OCI-LY7 (cell line): ENCODE data around the gene SMO. TPM values are rescaled to one million over a fixed set of nuclear protein-coding genes. Genes with fewer than 3 reads are reported as not detected.

Experiments used
- BruUV-seq: library from RNA; stranded (reverse); fragments of 400-500 nt; replicated peaks from 2 replicates; lab custom pipeline; 2021; lab: Mats Ljungman, UMichigan
- CTCF ChIA-PET: fragments of 300-600 bp; sonication (Branson Sonifier 250); formaldehyde crosslinking; loops from one replicate; lab custom pipeline; 2022; ENCODE audit warnings: antibody characterized with exemption; ENCODE audit not compliant: unreplicated experiment; lab: Charles Lee
- POLR2A ChIA-PET: fragments of 300-600 bp; sonication (Branson Sonifier 250); formaldehyde crosslinking; loops from one replicate; lab custom pipeline; 2022; ENCODE audit warnings: antibody characterized with exemption; lab: Charles Lee
- DNase-seq: peaks from one replicate; pipeline ENCODE4 v3.0.0-alpha.2; 2015; ENCODE audit warnings: low spot score
- H2AFZ ChIP-seq: fragments of 200-600 bp; sonication (generic), shearing (Covaris generic); 2 replicates; pipeline ENCODE4 v1.6.1; 2014; ENCODE audit warnings: mild to moderate bottlenecking, antibody characterized with exemption, low read length, moderate library complexity
- H3K27ac ChIP-seq: fragments of 200-600 bp; sonication (generic); 2 replicates; pipeline ENCODE4 v1.5.1; 2014; ENCODE audit warnings: mixed run types, low read depth, mild to moderate bottlenecking, moderate library complexity, low read length, inconsistent platforms; ENCODE audit not compliant: poor library complexity, severe bottlenecking
- H3K36me3 ChIP-seq: fragments of 200-600 bp; sonication (generic); 2 replicates; pipeline ENCODE4 v1.6.1; 2014; ENCODE audit warnings: mild to moderate bottlenecking, antibody characterized with exemption, low read length, moderate library complexity, mixed read lengths; ENCODE audit not compliant: insufficient read depth
- H3K4me1 ChIP-seq: fragments of 200-600 bp; sonication (generic); 2 replicates; pipeline ENCODE4 v1.5.1; 2014; ENCODE audit warnings: mild to moderate bottlenecking, low read length; ENCODE audit not compliant: insufficient read depth, poor library complexity, severe bottlenecking
- H3K4me2 ChIP-seq: fragments of 200-600 bp; sonication (generic); 2 replicates; pipeline ENCODE4 v1.6.1; 2014; ENCODE audit warnings: mild to moderate bottlenecking, low read length
- H3K4me3 ChIP-seq: fragments of 200-600 bp; sonication (generic); 2 replicates; pipeline ENCODE4 v1.5.1; 2014; ENCODE audit warnings: mild to moderate bottlenecking, low read depth, low read length; ENCODE audit not compliant: poor library complexity, severe bottlenecking
- H3K79me2 ChIP-seq: fragments of 200-600 bp; sonication (generic); 2 replicates; pipeline ENCODE4 v1.6.1; 2016; ENCODE audit warnings: low read depth, mild to moderate bottlenecking, low read length, moderate library complexity, mixed read lengths; ENCODE audit not compliant: insufficient read depth
- H3K9me2 ChIP-seq: fragments of 200-600 bp; sonication (generic); 2 replicates; pipeline ENCODE4 v1.6.1; 2016; ENCODE audit warnings: mild to moderate bottlenecking, low read length, mixed read lengths; ENCODE audit not compliant: insufficient read depth
- H3K9me3 ChIP-seq: fragments of 200-600 bp; sonication (generic); 2 replicates; pipeline ENCODE4 v1.6.1; 2014; ENCODE audit warnings: mild to moderate bottlenecking, mixed run types, low read length, mixed read lengths
- H4K20me1 ChIP-seq: fragments of 200-600 bp; sonication (generic); 2 replicates; pipeline ENCODE4 v1.6.1; 2014; ENCODE audit warnings: mild to moderate bottlenecking, antibody characterized with exemption, low read length, moderate library complexity, mixed read lengths; ENCODE audit not compliant: insufficient read depth
- EZH2phosphoT487 ChIP-seq: fragments of 200-600 bp; sonication (generic); IDR thresholded peaks from 2 replicates; pipeline ENCODE4 v1.6.1; 2018; ENCODE audit warnings: low read depth, borderline replicate concordance, mild to moderate bottlenecking, mixed run types, antibody characterized with exemption, low read length, moderate library complexity, mixed read lengths
- intact Hi-C: fragments of 100-400 bp; cut with micrococcal nuclease; formaldehyde crosslinking; loops from one replicate; pipeline ENCODE4 v1.10.0; 2022; ENCODE audit not compliant: unreplicated experiment
- total RNA-seq, 2 experiments: library from RNA; depleted of rRNA in 1 of 2; stranded (reverse); fragments of >200 nt in 1 of 2; shearing (Covaris generic) in 1 of 2; gene quantifications; 2 replicates each; pipeline ENCODE4 v1.2.3, GENCODE V29; 2014 to 2022
- TF ChIP-seq, protein P1 (sequence below): fragments of 200-600 bp; sonication (generic); conservative IDR thresholded peaks from 2 replicates; pipeline ENCODE4 v1.5.1; 2014; ENCODE audit warnings: mild to moderate bottlenecking, antibody characterized with exemption, low read length, moderate library complexity, mixed read lengths

The SMO gene
- total RNA-seq, 2 experiments from 2014 or later = 0.17 to 0.25 TPM

DNA sequence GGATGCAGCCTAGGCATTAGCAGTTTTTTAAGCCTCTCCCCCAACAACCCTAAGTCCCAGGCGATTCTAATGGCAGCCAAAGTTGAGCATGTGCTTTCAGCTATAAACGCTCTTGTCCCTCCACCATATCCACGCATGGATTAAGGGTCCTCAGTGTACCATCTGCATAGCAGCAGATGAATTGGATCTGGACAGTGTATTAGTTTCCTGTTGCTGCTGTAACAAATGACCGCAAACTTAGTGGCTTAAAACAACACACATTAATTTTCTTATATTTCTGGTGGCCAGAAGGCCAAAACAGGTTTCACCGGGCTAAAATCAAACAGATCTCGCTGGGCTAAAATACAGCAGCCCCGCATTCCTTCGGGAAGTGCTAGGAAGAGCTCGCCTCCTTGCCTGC lies 30.8 kb upstream of the SMO start:
- intact Hi-C loops = no loop called here
- POLR2A ChIA-PET = interaction anchor here (0.6 to 1.9 kb wide), 3 partner anchors 9 to 22 kb away, joined by 3 to 6 read pairs (median 4); no protein-coding TSS in a partner anchor
- Histone ChIP-seq H3K4me3 (no peak overlapping the region), H3K79me2 (no peaks in the 10 kb centered on the region), H4K20me1 (no peaks in the 10 kb centered on the region), H3K9me3 (no peaks in the 10 kb centered on the region), H3K27ac (no peak overlapping the region), H3K36me3 (peaks cover 7% of the 10 kb centered on the region), H3K9me2 (no peaks in the 10 kb centered on the region), H3K4me2 (no peak overlapping the region), H2AFZ (no peak overlapping the region), H3K4me1 (peaks cover 28% of the 10 kb centered on the region)
- CTCF ChIA-PET = no interaction called here
- no peak for DNase-seq
- TF ChIP-seq, protein P1, sequence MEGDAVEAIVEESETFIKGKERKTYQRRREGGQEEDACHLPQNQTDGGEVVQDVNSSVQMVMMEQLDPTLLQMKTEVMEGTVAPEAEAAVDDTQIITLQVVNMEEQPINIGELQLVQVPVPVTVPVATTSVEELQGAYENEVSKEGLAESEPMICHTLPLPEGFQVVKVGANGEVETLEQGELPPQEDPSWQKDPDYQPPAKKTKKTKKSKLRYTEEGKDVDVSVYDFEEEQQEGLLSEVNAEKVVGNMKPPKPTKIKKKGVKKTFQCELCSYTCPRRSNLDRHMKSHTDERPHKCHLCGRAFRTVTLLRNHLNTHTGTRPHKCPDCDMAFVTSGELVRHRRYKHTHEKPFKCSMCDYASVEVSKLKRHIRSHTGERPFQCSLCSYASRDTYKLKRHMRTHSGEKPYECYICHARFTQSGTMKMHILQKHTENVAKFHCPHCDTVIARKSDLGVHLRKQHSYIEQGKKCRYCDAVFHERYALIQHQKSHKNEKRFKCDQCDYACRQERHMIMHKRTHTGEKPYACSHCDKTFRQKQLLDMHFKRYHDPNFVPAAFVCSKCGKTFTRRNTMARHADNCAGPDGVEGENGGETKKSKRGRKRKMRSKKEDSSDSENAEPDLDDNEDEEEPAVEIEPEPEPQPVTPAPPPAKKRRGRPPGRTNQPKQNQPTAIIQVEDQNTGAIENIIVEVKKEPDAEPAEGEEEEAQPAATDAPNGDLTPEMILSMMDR = no peak
- no peak for TF ChIP-seq EZH2phosphoT487
- BruUV-seq = no TSS peak

DNA sequence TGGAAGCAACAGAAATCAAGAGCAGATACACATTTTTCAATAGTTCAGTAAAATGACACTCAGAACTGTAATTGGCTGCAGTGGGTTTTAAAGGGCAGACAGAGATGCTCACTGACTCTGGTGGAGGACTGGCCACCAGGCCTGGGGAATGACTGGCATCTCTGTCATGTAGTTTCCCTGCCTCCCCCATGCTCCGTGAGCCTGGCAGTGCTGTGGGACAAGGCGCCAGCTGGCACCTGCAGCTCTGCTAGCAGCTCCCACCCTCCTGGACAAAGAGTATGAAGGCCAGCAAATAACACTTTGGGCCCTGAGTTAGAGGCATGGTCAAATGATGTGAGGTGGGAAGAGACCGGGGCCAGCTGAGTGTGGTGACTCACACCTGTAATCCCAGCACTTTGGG lies 28.9 kb upstream of the SMO start:
- no peaks in the 10 kb centered on the region for H3K79me2 ChIP-seq
- no peak for DNase-seq
- H3K36me3 ChIP-seq = peaks cover 19% of the 10 kb centered on the region
- CTCF ChIA-PET = interaction anchor here (0.5 kb wide), 1 partner anchor 224 kb away, joined by 6 read pairs; no protein-coding TSS in a partner anchor
- BruUV-seq = no TSS peak
- no peaks in the 10 kb centered on the region for H3K9me2 ChIP-seq
- H3K4me2 ChIP-seq = no peak overlapping the region
- H4K20me1 ChIP-seq = no peaks in the 10 kb centered on the region
- no peak overlapping the region for H3K4me3 ChIP-seq
- TF ChIP-seq EZH2phosphoT487 = no peak
- TF ChIP-seq, protein P1 = no peak
- POLR2A ChIA-PET = interaction anchor here (1.5 kb wide), 1 partner anchor 9 kb away, joined by 5 read pairs; no protein-coding TSS in a partner anchor
- H3K4me1 ChIP-seq = peaks cover 38% of the 10 kb centered on the region
- H2AFZ ChIP-seq = no peak overlapping the region
- H3K9me3 ChIP-seq = no peaks in the 10 kb centered on the region
- intact Hi-C loops = no loop called here
- no peak overlapping the region for H3K27ac ChIP-seq

DNA sequence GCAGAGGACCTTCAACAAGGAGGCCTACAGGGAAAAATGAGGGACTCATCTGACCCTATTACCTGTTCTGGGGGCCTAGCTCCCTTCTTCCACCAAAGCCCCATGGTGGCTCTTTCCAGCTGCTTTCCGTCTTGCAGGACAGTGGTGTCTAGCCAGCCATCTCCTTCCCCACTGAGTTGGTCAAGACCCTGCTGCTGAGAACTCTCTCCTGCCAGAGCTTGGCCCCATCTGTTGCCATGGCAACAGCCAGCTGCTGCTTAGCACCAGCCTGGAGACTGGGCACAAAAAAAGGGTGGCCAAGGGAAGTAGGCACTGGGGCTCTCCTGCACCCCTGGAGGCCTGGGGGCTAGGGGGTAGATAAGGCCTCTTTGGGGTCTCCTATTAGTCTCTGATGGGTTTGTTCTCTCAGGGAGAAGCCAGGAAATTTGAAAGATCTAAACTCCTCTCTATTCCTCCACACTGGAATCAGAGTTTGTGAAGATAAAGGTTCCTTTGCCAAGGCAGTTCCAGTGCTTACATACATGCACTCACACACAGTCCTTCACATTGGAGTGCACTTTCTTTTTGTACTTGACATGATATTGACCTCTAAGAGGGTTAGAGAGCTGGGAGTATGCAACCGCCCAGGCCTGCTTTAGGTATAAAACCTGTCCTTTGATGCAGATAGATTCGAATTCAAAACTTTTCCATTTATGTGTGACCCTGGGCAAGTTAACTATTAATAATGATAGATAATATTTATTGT lies 28.1 kb upstream of the SMO start:
- no peak overlapping the region for H3K27ac ChIP-seq
- no peaks in the 10 kb centered on the region for H3K79me2 ChIP-seq
- ChIA-PET POLR2A (interaction anchor here (0.7 to 1.9 kb wide), 3 partner anchors 9 to 173 kb away, joined by 3 to 5 read pairs (median 4); no protein-coding TSS in a partner anchor), CTCF (interaction anchor here (0.5 kb wide), 1 partner anchor 225 kb away, joined by 6 read pairs; no protein-coding TSS in a partner anchor)
- no peaks in the 10 kb centered on the region for H3K9me3 ChIP-seq
- H4K20me1 ChIP-seq = no peaks in the 10 kb centered on the region
- no TSS peak for BruUV-seq
- peak overlapping the region; percentile 55; the same call in 1 of the 2 replicates for H3K4me2 ChIP-seq
- H3K36me3 ChIP-seq = peaks cover 27% of the 10 kb centered on the region
- TF ChIP-seq, protein P1 = no peak
- no peak for TF ChIP-seq EZH2phosphoT487
- no peak overlapping the region for H3K4me3 ChIP-seq
- DNase-seq = peak; percentile 68
- no peaks in the 10 kb centered on the region for H3K9me2 ChIP-seq
- H2AFZ ChIP-seq = no peak overlapping the region
- intact Hi-C loops = no loop called here
- peaks cover 38% of the 10 kb centered on the region for H3K4me1 ChIP-seq
